DND-41 (cell line): ENCODE results near the gene MOGAT1.

ENCODE experiments used
- CTCF ChIP-seq: IDR thresholded peaks from 2 replicates; pipeline ENCODE4 v1.5.1; 2012; ENCODE audit warnings: borderline replicate concordance, low read length, moderate library complexity, mild to moderate bottlenecking; ENCODE audit not compliant: poor library complexity, severe bottlenecking; ENCODE audit errors: extremely low read depth
- EZH2 ChIP-seq: IDR thresholded peaks from 3 replicates; pipeline ENCODE4 v1.6.1; 2012; ENCODE audit warnings: borderline replicate concordance, low read depth, mild to moderate bottlenecking, moderate library complexity, low read length, inconsistent platforms; ENCODE audit not compliant: severe bottlenecking

- TF ChIP-seq CTCF (no peak), EZH2 (no peak)
Measured at GRCh38 chr2:222713002-222713401, 41.5 kb downstream of the MOGAT1 start.
